Neuron (in vitro differentiated cells): ENCODE results near the gene ADCY6.

Experiments used
- H2AFZ ChIP-seq: one replicate; pipeline ENCODE4 v1.6.1; 2013; ENCODE audit warnings: low read depth, mild to moderate bottlenecking, inconsistent platforms, low read length, moderate library complexity
- H3K27me3 ChIP-seq: one replicate; pipeline ENCODE4 v1.6.1; 2013; ENCODE audit warnings: low read length; ENCODE audit not compliant: insufficient read depth
- H3K36me3 ChIP-seq: one replicate; pipeline ENCODE4 v1.6.1; 2013; ENCODE audit warnings: low read length; ENCODE audit not compliant: insufficient read depth
- H3K4me1 ChIP-seq: one replicate; pipeline ENCODE4 v1.6.1; 2013; ENCODE audit warnings: low read length; ENCODE audit not compliant: insufficient read depth
- H3K4me3 ChIP-seq: 2 replicates; pipeline ENCODE4 v1.5.1; 2013; ENCODE audit warnings: mild to moderate bottlenecking, low read length, moderate library complexity
- H3K9me3 ChIP-seq: one replicate; pipeline ENCODE4 v1.6.1; 2013; ENCODE audit warnings: low read length

ADCY6 gene

GRCh38 chr12:48822711-48823110 lies 33.8 kb upstream of the ADCY6 start:
- H3K9me3 ChIP-seq = no peaks in the 10 kb centered on the region
- H3K27me3 ChIP-seq = no peaks in the 10 kb centered on the region
- H2AFZ ChIP-seq = no peak overlapping the region
- H3K4me1 ChIP-seq = peaks cover 13% of the 10 kb centered on the region
- peaks cover 56% of the 10 kb centered on the region for H3K36me3 ChIP-seq
- H3K4me3 ChIP-seq = no peak overlapping the region

DNA sequence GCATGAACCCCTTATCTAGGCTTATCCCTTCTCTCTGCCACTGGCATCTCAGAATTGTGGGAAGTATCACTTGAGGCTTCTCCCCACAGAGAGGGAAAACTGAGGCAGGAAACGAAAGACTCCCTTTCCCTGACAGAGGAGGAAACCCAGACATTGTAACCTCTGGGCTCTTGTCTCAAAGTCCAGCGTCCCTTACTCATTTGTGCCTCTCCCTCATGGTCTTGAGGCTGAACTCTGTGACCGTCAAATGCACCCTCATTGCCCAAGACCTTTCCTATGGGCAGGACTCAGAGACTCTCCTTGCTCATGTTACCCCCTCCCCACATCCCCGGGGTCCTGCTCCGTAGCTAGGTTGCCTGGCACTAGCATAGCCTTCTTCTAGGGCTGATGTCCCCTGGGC lies 33.2 kb upstream of the ADCY6 start:
- Histone ChIP-seq H3K36me3 (peaks cover 51% of the 10 kb centered on the region), H3K4me1 (peaks cover 19% of the 10 kb centered on the region), H3K27me3 (no peaks in the 10 kb centered on the region), H3K4me3 (no peak overlapping the region), H2AFZ (no peak overlapping the region), H3K9me3 (no peaks in the 10 kb centered on the region)

- H3K4me3 ChIP-seq = no peak overlapping the region
- no peaks in the 10 kb centered on the region for H3K27me3 ChIP-seq
- H3K36me3 ChIP-seq = peaks cover 31% of the 10 kb centered on the region
- no peaks in the 10 kb centered on the region for H3K9me3 ChIP-seq
- H3K4me1 ChIP-seq = peaks cover 34% of the 10 kb centered on the region
- H2AFZ ChIP-seq = no peak overlapping the region
Measured at GRCh38 chr12:48819986-48820725, 31.3 kb upstream of the ADCY6 start.

DNA sequence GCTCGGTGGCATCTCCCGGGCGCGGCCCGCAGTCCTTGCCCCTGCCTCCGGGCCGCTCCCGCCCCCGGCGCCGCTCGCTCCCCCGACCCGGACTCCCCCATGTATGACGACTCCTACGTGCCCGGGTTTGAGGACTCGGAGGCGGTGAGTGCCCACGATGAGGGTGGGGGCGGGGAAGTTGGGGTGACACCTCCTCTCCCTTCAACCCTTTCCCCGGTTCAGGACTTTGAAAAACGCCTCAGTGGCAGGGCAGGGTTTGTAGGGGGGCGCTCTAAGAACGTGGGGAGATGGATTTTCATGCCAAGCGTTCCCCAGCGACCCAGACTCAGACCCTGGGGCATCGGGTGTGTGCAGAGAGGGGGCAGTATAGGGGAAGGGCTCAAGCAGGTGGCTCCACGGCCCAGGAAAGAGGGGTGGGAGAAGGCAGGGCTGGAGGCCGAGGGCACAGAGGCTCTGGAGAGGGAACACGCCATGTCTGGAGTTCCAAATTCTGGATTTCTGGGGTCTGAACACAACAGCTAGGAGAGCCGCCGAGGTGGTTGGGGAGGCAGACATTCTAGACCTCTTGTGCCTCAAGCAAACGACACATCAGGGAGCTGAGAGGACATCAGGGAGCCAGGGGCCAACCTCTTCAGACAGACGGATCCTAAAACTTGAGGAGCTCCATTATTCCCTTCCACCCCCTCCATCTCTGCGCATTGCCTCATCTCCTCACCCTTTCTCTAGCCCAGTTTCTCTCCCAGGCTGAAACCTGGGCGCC lies 30.1 kb upstream of the ADCY6 start:
- no peak overlapping the region for H2AFZ ChIP-seq
- peaks cover 34% of the 10 kb centered on the region for H3K4me1 ChIP-seq
- peaks cover 20% of the 10 kb centered on the region for H3K36me3 ChIP-seq
- H3K4me3 ChIP-seq = peak overlapping the region; percentile 78
- no peaks in the 10 kb centered on the region for H3K9me3 ChIP-seq
- no peaks in the 10 kb centered on the region for H3K27me3 ChIP-seq

- Histone ChIP-seq H3K4me1 (peaks cover 34% of the 10 kb centered on the region), H3K4me3 (peak within 1 kb of the TSS; percentile 78), H3K27me3 (no peaks in the 10 kb centered on the region), H3K9me3 (no peaks in the 10 kb centered on the region), H3K36me3 (peaks cover 12% of the 10 kb centered on the region), H2AFZ (peak within 1 kb of the TSS; percentile 57)
Measured at GRCh38 chr12:48817873-48818830, 29.3 kb upstream of the ADCY6 start, which contains the start of gene CACNB3. TSS of gene CACNB3 (plus strand) at chr12:48818496. CDS start at chr12:48818930, 434 bp downstream.

DNA sequence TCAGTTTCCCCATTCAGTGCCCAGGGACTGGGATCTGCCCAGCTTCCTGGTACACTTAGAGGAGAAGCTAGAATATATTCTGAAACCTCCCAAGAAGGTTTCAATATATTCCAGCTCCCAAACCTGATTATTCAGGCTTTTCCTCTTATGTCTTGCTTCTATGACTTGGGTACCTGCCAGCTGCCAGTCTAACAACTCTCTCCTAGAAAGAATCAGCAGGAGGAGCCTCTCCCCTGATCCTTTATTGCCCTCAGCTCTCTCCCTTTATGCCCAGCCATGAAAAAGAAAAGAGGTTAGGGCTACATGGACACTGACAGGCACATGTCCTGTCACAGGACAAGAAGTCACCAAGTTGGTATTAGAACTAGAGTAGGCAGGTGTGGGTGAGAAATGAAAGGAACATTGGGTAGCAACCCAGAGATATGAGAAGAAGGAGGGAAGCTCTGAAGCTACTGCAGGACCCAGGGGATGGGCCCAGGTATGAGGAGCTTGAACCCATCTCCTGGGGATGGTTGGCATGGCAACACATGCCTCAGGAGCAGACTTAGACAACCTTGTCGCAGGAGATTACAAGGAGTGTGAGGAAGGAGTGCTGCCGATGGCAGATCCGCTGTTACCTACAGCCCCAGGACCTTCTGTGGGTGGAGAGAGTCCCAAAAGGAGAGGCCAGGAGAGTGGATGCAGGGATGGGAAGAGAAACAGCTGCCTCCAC lies 27.4 kb upstream of the ADCY6 start:
- H3K9me3 ChIP-seq = no peaks in the 10 kb centered on the region
- no peaks in the 10 kb centered on the region for H3K36me3 ChIP-seq
- peaks cover 36% of the 10 kb centered on the region for H3K4me1 ChIP-seq
- H3K4me3 ChIP-seq = peak overlapping the region; percentile 54
- no peaks in the 10 kb centered on the region for H3K27me3 ChIP-seq
- no peak overlapping the region for H2AFZ ChIP-seq

DNA sequence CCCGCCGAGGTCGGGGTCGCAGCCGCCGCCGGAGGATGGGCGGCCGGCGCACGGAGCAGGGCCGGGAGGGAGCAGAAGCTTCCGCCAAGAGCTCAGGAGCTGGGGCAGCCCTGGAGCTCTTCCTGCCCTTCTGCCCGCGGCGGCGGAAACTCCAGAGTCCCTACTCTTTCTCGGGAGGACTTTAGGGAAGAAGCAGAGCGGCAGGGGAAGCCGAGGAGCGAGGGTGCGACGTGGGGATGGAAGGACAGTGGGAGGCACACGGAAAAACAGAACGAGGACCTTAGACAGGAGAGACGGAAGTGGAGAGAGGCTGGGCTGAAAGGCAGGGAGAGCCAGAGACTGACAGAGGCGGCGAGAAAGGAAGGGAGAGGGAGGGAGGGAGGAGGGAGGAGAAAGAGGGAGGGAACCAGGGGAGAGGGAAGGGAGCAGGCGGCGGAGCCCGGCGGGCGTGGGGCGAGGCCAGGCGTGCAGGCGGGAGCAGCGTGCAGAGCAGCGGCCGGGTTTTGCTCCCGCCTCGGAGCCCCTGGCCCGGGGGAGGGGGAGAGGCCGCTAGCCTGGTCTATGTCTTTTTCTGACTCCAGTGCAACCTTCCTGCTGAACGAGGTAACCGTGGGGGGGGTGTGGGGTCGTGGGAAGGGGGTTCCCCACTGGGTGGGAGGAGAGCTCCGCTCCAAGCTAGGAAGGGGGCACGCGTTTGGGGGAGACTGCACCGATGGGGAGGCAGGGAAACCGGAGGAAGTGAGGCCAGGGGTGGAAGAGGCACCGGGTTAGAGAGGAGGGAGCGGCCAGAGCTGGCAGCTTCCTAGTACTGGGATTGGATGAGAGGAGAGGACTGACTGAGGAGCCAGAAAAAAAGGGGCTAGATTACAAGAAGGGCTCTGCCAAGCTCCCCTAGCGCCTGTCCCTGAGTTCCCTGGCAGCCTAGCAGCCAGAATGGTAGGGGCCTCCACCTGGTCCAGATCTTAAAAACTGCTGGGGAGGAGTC lies 26.5 kb upstream of the ADCY6 start:
- peaks cover 44% of the 10 kb centered on the region for H3K4me1 ChIP-seq
- no peaks in the 10 kb centered on the region for H3K27me3 ChIP-seq
- H3K4me3 ChIP-seq = peak overlapping the region; percentile 54
- H2AFZ ChIP-seq = peak overlapping the region; percentile 81
- no peaks in the 10 kb centered on the region for H3K9me3 ChIP-seq
- H3K36me3 ChIP-seq = no peaks in the 10 kb centered on the region

DNA sequence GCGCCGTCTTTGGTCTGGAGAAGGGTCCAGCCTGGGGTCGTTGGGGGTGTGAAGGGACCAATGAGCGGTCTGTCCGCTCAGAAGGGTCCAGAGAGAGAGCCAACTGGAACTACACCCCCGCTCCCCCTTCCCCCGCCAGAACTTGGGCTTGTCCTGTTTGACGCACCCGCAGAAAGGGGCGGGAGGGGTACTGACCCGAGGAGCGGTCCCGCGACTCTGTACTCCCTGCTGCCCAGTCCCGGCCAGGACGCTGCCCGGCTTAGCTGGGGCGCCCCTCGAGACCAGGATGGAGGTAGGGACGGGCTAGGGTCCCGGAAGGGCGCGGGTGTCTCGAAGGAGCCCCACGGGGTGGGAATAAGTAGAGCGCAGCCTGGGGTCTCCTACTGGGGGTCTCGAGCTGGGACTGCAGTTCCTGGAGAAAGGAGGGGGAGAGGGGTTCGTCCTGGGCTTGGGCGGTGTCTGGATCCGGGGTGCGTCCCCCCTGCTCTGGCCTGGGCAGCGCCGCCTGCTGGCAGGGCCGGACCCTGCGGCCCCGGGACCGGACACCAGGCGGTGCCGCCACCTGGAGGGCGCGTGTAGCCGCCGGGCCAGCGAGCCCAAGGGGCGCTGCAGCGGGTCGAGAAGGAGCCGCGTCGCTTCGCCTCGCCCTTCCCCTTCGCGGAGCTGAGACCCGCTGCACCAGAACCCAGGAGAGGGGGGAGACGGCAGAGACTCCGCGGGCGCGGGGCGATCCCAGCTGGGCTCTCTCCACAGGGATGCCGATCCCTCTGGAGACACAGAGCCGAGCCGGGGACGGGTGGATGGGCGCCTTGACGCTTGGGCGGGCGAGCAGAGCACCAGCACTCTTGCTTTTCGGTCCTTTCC lies 25.6 kb upstream of the ADCY6 start:
- peak overlapping the region; percentile 54 for H3K4me3 ChIP-seq
- peaks cover 42% of the 10 kb centered on the region for H3K4me1 ChIP-seq
- H3K27me3 ChIP-seq = no peaks in the 10 kb centered on the region
- H3K36me3 ChIP-seq = no peaks in the 10 kb centered on the region
- peak overlapping the region; percentile 81 for H2AFZ ChIP-seq
- H3K9me3 ChIP-seq = no peaks in the 10 kb centered on the region

GRCh38 chr12:48813465-48814261 lies 24.8 kb upstream of the ADCY6 start:
- H3K36me3 ChIP-seq = no peaks in the 10 kb centered on the region
- no peak overlapping the region for H2AFZ ChIP-seq
- H3K4me1 ChIP-seq = peaks cover 35% of the 10 kb centered on the region
- no peaks in the 10 kb centered on the region for H3K9me3 ChIP-seq
- no peaks in the 10 kb centered on the region for H3K27me3 ChIP-seq
- H3K4me3 ChIP-seq = no peak overlapping the region

GRCh38 chr12:48812389-48812788 lies 23.5 kb upstream of the ADCY6 start:
- Histone ChIP-seq H3K4me1 (peaks cover 28% of the 10 kb centered on the region), H3K27me3 (no peaks in the 10 kb centered on the region), H3K9me3 (no peaks in the 10 kb centered on the region), H3K36me3 (no peaks in the 10 kb centered on the region), H2AFZ (no peak overlapping the region), H3K4me3 (no peak overlapping the region)
